GM20000 (cell line): ENCODE data around the gene FBXO45.

ENCODE experiments used
- DNase-seq: peaks from one replicate; pipeline ENCODE4 v3.0.0; 2012; ENCODE audit warnings: low spot score
- CTCF ChIP-seq: IDR thresholded peaks from 2 replicates; pipeline ENCODE4 v1.5.1; 2012; ENCODE audit warnings: mild to moderate bottlenecking, control low read depth; ENCODE audit errors: extremely low read depth, missing control alignments

The FBXO45 gene

GRCh38 chr3:196528639-196529233 lies 39.7 kb upstream of the FBXO45 start:
- TF ChIP-seq CTCF, result peak; percentile 83
- peak; percentile 97 for DNase-seq

DNA sequence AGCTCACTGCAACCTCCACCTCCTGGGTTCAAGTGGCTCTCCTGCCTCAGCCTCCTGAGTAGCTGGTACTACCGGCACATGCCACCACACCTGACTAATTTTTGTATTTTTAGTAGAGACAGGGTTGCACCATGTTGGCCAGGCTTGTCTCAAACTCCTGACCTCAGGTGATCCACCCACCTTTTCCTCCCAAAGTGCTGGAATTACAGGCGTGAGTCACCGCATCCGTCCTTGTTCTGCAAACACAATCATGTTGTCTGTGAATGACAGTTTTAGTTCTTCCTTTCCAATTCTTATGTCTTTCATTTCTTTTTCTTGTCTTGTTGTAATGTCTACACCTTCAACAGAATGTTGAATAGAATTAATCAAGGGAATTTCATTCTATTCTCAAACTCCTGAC lies 37.0 kb upstream of the FBXO45 start:
- TF ChIP-seq CTCF, result no peak
- DNase-seq, result no peak

DNA sequence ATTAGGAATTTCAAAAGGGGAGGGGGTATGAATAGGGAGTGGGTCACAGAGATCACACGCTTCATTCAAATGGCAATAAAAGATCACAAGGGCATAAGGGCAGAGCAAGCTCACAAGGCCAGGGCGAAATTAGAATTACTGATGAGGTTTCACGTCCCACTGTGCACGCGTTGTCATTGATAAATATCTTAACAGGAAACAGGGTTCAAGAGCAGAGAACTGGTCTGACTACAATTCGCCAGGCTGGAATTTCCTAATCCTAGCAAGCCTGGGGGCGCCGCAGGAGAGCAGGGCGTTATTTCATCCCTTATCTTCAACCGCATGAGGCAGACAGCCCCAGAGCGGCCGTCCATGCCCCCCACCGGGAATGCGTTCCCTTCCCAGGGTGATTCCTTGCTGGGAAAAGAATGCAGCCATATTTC lies 35.2 kb upstream of the FBXO45 start:
- TF ChIP-seq CTCF, result no peak
- no peak for DNase-seq

GRCh38 chr3:196537319-196537984 lies 31.0 kb upstream of the FBXO45 start:
- peak; percentile 31 for TF ChIP-seq CTCF
- peak; percentile 67 for DNase-seq

GRCh38 chr3:196541684-196542445 lies 26.6 kb upstream of the FBXO45 start:
- no peak for DNase-seq

DNA sequence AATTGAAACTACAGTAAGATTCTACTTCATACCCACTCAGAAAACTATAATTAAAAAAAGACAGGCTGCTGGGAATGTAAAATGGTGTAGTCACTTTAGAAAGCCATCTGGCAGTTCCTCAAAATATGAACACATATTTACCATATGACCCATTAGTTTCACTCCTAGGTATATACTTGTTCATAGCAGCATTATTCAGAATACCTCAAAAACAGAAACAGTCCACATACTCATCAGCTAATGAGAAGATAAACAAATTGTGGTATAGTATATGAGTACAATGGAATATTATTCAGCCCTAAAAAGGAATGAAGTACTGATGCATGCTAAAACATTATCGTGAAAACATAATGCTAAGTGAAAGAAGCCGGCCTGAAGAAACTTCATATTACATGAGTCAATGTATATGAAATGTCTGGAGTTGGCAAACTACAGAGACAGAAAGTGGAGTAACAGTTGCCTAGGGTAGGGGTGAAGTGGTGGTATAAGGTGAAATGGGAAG lies 23.9 kb upstream of the FBXO45 start:
- TF ChIP-seq CTCF, result no peak
- no peak for DNase-seq

More at GRCh38 chr3:196541684-196542445, 26.6 kb upstream of the FBXO45 start:
- no peak for TF ChIP-seq CTCF

GRCh38 chr3:196546537-196546936 lies 21.9 kb upstream of the FBXO45 start:
- no peak for TF ChIP-seq CTCF
- DNase-seq, result no peak
